ENCODE results near the gene EGFLAM. TPM values are rescaled to one million over a fixed set of nuclear protein-coding genes. Genes with fewer than 3 reads are reported as not detected.

The EGFLAM gene
- total RNA-seq (2021) (1.1 to 1.3 TPM (median 1.1 TPM) in 3 replicates), Bru-seq, nascent RNA (percentile 20 among the genes with signal in this experiment)
- long read RNA-seq, experiment 1, full-length matches to known transcripts = 5 of 7 reads
- long read RNA-seq, experiment 1, partial matches to known transcripts = 0 of 7 reads
- long read RNA-seq, experiment 1, other reads (novel, unspliced or antisense) = 2 of 7 reads
- long read RNA-seq, experiment 2, partial matches to known transcripts = 0 of 1 reads
- long read RNA-seq, experiment 2, other reads (novel, unspliced or antisense) = 1 of 1 reads
- long read RNA-seq, experiment 3 = 0 reads

DNA sequence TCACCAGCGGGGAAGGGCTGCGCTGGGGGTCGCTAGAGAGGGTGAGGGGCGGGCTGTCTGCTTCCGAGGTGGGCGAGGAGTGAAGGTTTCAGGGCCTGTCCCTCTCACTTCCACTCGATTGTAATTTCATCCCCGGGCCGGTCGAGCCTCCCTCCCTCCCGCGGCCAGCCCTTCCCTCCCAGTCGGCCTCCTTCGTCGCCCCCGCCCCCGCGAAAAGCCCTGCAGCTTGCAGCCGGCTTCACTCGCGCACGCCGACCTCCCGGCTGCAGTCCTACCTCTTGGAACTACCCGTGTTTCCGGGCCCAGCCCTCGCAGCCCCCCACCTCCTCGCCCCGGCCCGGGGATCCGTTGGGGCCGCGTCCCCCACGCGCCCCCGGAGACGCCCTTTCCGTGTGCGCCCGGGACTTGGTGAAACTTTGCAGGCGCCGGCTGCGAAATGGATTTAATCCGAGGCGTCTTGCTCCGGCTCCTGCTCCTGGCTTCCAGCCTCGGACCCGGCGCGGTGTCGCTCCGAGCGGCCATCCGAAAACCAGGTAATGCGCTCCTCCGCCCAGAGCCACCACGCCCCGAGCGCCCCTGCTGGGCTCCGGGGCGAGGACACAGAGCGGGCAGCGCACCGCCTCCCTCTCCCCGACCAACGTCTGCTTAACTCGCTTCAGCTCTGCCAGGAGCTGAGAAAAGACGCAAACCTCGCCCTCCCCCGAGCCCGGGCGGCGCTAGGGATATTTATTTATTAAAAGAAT is at the start of gene EGFLAM:
EGFLAM (plus strand) TSS at position 241 of the 743 bp plus-strand sequence; CDS start at position 437, 196 bp downstream.
- ATAC-seq = peak; percentile 86
- H3K4me3 Mint-ChIP-seq = peak within 1 kb of the TSS; percentile 85
- H3K36me3 Mint-ChIP-seq = no peaks in the 10 kb centered on the region
- H3K27me3 Mint-ChIP-seq (ENCODE audit: low read depth) = peaks cover 89% of the 10 kb centered on the region
- H3K4me1 Mint-ChIP-seq = peaks cover 23% of the 10 kb centered on the region
- no peak within 1 kb of the TSS for H3K27ac Mint-ChIP-seq
- ChIA-PET CTCF (interaction anchor here (1.0 to 1.1 kb wide), 2 partner anchors 10 to 162 kb away, joined by 3 read pairs; no protein-coding TSS in a partner anchor), POLR2A (interaction anchor here (0.6 to 0.7 kb wide), 2 partner anchors 130 to 221 kb away, joined by 3 read pairs; no protein-coding TSS in a partner anchor)
- TF ChIP-seq ZBTB21 (CRISPR knock-in tag; IDR thresholded peaks at IDR 0.05; ENCODE audit: borderline replicate concordance) (no peak), GABPB1 (CRISPR knock-in tag; IDR thresholded peaks at IDR 0.05) (no peak), E2F1 (CRISPR knock-in tag; IDR thresholded peaks at IDR 0.05) (no peak), ETV6 (CRISPR knock-in tag; IDR thresholded peaks at IDR 0.05) (0 out of 2 replicates have a peak, but pooled peaks have one; percentile 5), TCF7 (CRISPR knock-in tag; IDR thresholded peaks at IDR 0.05; ENCODE audit: low read depth) (no peak), MYBL2 (CRISPR knock-in tag; IDR thresholded peaks at IDR 0.05) (0 out of 2 replicates have a peak, but pooled peaks have one; percentile 11), FOXK1 (CRISPR knock-in tag; IDR thresholded peaks at IDR 0.05) (no peak), TEAD1 (CRISPR knock-in tag; IDR thresholded peaks at IDR 0.05) (0 out of 2 replicates have a peak, but pooled peaks have one; percentile 41), NFE2L1 (CRISPR knock-in tag; IDR thresholded peaks at IDR 0.05) (0 out of 2 replicates have a peak, but pooled peaks have one; percentile 29), KAT7 (CRISPR knock-in tag; IDR thresholded peaks at IDR 0.05; ENCODE audit: borderline replicate concordance) (no peak), NR1H2 (CRISPR knock-in tag; IDR thresholded peaks at IDR 0.05) (no peak)
- TF ChIP-seq, protein P1, sequence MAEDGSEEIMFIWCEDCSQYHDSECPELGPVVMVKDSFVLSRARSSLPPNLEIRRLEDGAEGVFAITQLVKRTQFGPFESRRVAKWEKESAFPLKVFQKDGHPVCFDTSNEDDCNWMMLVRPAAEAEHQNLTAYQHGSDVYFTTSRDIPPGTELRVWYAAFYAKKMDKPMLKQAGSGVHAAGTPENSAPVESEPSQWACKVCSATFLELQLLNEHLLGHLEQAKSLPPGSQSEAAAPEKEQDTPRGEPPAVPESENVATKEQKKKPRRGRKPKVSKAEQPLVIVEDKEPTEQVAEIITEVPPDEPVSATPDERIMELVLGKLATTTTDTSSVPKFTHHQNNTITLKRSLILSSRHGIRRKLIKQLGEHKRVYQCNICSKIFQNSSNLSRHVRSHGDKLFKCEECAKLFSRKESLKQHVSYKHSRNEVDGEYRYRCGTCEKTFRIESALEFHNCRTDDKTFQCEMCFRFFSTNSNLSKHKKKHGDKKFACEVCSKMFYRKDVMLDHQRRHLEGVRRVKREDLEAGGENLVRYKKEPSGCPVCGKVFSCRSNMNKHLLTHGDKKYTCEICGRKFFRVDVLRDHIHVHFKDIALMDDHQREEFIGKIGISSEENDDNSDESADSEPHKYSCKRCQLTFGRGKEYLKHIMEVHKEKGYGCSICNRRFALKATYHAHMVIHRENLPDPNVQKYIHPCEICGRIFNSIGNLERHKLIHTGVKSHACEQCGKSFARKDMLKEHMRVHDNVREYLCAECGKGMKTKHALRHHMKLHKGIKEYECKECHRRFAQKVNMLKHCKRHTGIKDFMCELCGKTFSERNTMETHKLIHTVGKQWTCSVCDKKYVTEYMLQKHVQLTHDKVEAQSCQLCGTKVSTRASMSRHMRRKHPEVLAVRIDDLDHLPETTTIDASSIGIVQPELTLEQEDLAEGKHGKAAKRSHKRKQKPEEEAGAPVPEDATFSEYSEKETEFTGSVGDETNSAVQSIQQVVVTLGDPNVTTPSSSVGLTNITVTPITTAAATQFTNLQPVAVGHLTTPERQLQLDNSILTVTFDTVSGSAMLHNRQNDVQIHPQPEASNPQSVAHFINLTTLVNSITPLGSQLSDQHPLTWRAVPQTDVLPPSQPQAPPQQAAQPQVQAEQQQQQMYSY (CRISPR knock-in tag; IDR thresholded peaks at IDR 0.05) = peak; percentile 62; the same call in 1 of the 2 replicates
- DNase-seq (ENCODE audit: low spot score) = peak; percentile 78
- peaks cover 6% of the 10 kb centered on the region for H3K9me3 Mint-ChIP-seq

GRCh38 chr5:38208782-38209378 is 49.5 kb upstream of the EGFLAM start:
- Mint-ChIP-seq H3K4me1 (no peaks in the 10 kb centered on the region), H3K27me3 (ENCODE audit: low read depth) (no peaks in the 10 kb centered on the region), H3K36me3 (no peaks in the 10 kb centered on the region), H3K4me3 (no peak overlapping the region), H3K9me3 (peaks cover 14% of the 10 kb centered on the region), H3K27ac (no peak overlapping the region)
- peak; percentile 88 for ATAC-seq
- ChIA-PET POLR2A (no interaction called here), CTCF (interaction anchor here (0.7 to 2.0 kb wide), 10 partner anchors 16 to 601 kb away, joined by 3 to 9 read pairs (median 6); no protein-coding TSS in a partner anchor)
- peak; percentile 31 for DNase-seq (ENCODE audit: low spot score)
- TF ChIP-seq NR3C1 (CRISPR knock-in tag; conservative IDR thresholded peaks at IDR 0.05; ENCODE audit: low read depth) = no peak
- TF ChIP-seq CTCF (IDR thresholded peaks at IDR 0.05) = no peak; the same call in 1 of the 2 replicates
- TF ChIP-seq NR1H2 (CRISPR knock-in tag; IDR thresholded peaks at IDR 0.05) = no peak
- no peak for TF ChIP-seq ATF3 (CRISPR knock-in tag; conservative IDR thresholded peaks at IDR 0.05)
- no peak for TF ChIP-seq FOXP1 (CRISPR knock-in tag; IDR thresholded peaks at IDR 0.05; ENCODE audit: borderline replicate concordance)
- TF ChIP-seq RORB (CRISPR knock-in tag; IDR thresholded peaks at IDR 0.05) = no peak
- TF ChIP-seq ZNF317 (CRISPR knock-in tag; IDR thresholded peaks at IDR 0.05; ENCODE audit: borderline replicate concordance, low read depth) = no peak
- TF ChIP-seq ZNF425 (CRISPR knock-in tag; conservative IDR thresholded peaks at IDR 0.05) = no peak
- TF ChIP-seq EMX1 (CRISPR knock-in tag; IDR thresholded peaks at IDR 0.05) = no peak
- no peak for TF ChIP-seq ZNF219 (CRISPR knock-in tag; IDR thresholded peaks at IDR 0.05; ENCODE audit: borderline replicate concordance)
- no peak for TF ChIP-seq IRF2 (CRISPR knock-in tag; IDR thresholded peaks at IDR 0.05; ENCODE audit: borderline replicate concordance, low read depth)
- no peak for TF ChIP-seq ZBTB21 (CRISPR knock-in tag; IDR thresholded peaks at IDR 0.05; ENCODE audit: borderline replicate concordance)
- TF ChIP-seq FOXJ3 (CRISPR knock-in tag; IDR thresholded peaks at IDR 0.05; ENCODE audit: borderline replicate concordance) = no peak
- no peak for TF ChIP-seq TEAD1 (CRISPR knock-in tag; IDR thresholded peaks at IDR 0.05)
